LHCN-M2 (cell line): ENCODE measurements around the gene RNPEPL1. TPM values are rescaled to one million over a fixed set of nuclear protein-coding genes. Genes with fewer than 3 reads are reported as not detected.
"Not testable (repeated sequence)": the region's sequence is repeated elsewhere in the genome, so short reads cannot be mapped to it uniquely, and the experiment has no call there.

Experiments
- DNase-seq: peaks from one replicate; pipeline ENCODE4 v3.0.0-alpha.2; 2012; ENCODE audit warnings: low read depth
- polyA plus RNA-seq: library from polyadenylated mRNA; unstranded; fragments of >200 nt; gene quantifications from one replicate; pipeline ENCODE4 v1.2.1, GENCODE V29; 2012; ENCODE audit warnings: missing spikeins
- total RNA-seq: library from RNA; depleted of rRNA; stranded (reverse); fragments of >200 nt; gene quantifications from 2 replicates; pipeline ENCODE4 v1.2.3, GENCODE V29; 2014; rRNA removed

The RNPEPL1 gene, protein sequence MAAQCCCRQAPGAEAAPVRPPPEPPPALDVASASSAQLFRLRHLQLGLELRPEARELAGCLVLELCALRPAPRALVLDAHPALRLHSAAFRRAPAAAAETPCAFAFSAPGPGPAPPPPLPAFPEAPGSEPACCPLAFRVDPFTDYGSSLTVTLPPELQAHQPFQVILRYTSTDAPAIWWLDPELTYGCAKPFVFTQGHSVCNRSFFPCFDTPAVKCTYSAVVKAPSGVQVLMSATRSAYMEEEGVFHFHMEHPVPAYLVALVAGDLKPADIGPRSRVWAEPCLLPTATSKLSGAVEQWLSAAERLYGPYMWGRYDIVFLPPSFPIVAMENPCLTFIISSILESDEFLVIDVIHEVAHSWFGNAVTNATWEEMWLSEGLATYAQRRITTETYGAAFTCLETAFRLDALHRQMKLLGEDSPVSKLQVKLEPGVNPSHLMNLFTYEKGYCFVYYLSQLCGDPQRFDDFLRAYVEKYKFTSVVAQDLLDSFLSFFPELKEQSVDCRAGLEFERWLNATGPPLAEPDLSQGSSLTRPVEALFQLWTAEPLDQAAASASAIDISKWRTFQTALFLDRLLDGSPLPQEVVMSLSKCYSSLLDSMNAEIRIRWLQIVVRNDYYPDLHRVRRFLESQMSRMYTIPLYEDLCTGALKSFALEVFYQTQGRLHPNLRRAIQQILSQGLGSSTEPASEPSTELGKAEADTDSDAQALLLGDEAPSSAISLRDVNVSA
- total RNA-seq: 13.6 and 16.7 TPM in 2 replicates
- polyA plus RNA-seq: 33.1 TPM

DNA sequence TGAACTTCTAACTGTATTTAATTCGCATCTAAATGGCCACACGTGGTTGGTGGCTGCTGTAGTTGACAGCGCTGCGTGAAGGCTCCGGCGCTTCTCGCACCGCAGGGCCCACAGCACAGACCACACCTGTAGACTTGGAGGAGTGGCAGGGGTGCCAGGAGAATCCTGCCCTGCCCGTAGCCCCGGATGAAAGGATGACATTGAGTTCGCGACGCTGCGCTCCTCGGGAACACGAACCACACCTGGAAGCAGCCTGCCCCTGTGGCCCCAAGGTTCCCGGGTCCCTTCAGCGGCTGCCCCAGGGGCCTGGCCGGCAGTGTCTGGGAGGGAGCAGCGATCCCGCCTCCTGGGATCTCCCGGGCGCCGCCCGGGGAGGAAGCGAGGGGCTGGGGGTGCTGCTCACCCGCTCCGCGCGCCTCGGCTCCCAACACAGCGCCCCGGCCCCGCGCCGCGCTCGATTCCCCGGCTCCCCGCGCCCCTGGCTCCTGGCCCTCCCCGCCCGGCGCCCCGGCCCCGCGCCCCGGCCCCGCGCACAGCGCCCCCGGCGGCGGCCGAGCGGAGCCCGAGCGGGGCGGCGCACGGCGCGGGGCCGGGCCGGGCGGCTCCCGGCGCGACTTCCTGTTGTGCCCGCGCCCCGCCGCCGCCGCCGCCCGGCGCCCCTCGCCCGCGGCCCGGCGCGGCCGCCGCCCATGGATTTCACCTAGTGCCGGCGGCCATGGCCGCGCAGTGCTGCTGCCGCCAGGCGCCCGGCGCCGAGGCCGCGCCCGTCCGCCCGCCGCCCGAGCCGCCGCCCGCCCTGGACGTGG lies at the start of gene RNPEPL1:
RNPEPL1 (plus strand) TSS at position 613 of the 806 bp plus-strand sequence; CDS start at position 716, 103 bp downstream.
- no peak for DNase-seq

DNA sequence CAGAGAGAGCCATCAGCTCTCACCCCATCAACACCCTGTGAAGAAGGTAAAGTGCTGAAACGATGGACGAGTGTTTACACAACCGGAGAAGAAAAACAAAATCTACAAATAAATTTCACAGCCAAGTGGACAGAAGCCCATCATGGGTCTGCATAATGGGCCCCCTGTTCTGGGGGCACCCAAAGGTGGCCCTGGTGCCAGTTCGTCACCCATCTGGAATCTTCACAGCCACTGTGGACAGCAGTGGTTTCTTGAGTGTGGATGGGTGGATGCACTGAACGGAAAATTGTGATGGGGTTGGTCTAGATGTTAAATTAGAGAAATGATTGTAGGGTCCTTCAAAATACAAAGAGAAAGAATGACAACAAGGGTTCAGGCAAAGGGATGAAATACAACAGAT lies 49.3 kb upstream of the RNPEPL1 start:
- DNase-seq: no peak

DNA sequence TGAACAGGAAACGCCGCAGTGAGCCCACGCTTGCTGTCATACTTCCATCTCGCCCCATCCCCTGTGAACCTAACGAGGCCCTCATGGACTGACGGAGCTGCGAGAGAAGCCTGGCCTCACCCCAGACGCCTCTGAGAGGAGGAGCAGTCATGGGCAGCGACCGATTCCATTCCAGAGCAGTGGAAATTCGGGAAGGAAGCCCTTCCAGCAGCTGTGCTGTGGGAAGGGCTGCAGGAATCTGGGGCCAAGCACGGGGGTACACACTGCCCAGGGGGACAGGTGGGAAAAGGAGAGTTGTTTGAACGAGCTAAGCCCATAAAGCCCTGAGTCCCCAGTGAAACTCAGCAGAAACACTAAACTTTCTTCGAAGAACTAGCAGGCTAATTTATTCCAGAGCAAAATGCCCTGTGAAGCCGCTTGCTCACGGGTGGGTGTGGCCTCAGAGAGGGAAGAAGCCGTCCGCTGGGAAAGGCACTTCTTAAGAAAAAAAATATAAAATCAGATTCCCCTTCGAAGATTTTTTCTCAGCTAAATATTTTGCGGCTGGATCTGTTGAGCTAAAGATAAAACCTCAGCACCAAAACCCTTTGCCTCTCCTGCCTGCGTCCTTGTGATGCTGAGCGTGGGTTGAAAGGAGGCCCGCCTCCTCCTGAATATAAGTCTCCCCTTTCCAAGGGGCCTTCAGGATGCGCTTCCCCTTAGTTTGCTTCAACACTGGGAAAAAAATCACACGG lies 48.7 kb upstream of the RNPEPL1 start:
- no peak for DNase-seq

DNA sequence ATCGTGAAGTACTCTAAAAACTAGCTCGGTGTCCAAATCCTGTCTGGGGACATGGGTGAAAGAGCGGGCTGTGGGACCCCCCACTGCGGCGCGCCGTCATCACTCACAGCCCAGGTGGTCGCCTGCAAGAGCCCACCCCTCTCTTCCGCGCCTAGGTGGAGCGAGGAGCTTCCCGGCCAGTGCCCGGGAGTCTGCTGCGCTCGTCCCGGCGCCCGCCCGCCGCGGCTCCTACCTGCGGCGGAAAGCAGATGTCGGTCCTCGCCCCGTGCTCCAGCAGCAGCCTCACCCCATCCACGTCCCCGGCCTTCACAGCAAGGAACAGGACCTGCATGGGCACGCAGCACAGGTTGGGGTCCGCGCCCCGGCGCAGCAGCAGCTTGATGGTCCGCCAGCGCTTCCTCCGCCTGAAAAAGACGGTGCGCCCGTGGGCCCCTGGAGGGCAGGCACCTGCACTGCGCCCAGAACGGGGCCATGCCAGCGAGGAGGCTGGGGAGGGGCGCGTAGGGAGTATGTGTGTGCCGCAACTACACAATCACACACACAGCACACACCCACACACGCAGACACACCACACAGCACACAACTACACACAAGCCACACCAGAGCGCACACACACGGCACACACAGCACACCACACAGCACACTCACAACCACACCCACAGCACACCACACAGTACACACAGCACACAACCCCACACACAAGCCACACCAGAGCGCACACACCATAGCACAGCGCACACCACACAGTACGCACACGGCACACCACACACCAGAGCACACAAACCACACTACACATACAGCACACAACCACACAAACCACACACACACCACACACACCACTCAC lies 47.9 kb upstream of the RNPEPL1 start:
- no peak for DNase-seq

DNA sequence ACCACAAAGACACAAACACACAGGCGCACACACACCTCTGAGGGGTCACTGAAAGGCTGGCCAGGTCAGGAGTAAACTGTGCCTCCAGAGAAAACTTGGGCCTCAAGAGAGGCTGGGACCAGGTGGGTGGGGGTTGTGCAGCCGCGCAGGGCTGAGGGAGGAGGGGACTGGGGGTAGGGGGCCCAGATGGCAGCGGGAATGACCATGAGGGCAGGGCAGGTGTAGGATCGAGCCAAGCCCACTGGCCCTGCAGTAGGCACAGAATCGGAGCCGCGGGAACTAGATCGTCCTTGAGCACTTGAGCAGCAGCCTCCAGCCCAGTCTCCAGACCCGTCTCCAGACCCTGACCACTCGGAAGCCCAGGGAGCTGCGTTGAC lies 47.3 kb upstream of the RNPEPL1 start:
- no peak for DNase-seq

DNA sequence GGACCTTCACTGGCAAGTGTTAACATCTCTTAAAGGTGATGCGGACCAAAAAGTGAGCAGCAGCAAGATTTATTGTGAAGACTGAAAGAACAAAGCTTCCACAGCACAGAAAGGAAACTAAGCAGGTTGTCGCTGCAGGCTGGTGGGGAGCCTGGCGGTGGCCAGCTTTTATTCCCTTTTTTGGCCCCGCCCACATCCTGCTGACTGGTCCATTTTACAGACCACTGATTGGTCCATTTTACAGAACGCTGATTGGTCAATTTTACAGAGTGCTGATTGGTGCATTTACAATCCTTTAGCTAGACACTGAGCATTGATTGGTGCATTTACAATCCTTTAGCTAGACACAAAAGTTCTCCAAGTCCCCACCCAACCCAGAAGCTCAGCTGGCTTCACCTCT lies 46.4 kb upstream of the RNPEPL1 start:
- DNase-seq: not testable (repeated sequence)

DNA sequence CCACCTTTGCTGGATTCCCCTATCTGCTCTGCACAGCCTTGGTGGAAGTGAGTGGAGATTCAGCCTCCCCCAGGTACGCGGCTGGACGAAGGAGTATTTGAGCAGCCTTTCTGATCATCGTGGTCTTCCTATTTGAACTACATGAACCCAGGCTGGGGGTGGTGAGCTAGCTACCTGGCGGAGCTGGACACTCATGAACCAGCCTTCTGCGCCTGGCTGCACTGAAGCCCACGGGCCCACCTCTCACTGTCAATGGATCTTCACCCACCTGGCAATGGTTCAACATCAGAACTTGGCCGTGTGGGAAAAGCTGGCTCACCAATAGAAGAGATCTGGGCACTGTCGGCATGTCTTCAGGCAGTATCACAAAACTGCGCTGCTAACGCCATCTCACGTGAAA lies 45.9 kb upstream of the RNPEPL1 start:
- no peak for DNase-seq

DNA sequence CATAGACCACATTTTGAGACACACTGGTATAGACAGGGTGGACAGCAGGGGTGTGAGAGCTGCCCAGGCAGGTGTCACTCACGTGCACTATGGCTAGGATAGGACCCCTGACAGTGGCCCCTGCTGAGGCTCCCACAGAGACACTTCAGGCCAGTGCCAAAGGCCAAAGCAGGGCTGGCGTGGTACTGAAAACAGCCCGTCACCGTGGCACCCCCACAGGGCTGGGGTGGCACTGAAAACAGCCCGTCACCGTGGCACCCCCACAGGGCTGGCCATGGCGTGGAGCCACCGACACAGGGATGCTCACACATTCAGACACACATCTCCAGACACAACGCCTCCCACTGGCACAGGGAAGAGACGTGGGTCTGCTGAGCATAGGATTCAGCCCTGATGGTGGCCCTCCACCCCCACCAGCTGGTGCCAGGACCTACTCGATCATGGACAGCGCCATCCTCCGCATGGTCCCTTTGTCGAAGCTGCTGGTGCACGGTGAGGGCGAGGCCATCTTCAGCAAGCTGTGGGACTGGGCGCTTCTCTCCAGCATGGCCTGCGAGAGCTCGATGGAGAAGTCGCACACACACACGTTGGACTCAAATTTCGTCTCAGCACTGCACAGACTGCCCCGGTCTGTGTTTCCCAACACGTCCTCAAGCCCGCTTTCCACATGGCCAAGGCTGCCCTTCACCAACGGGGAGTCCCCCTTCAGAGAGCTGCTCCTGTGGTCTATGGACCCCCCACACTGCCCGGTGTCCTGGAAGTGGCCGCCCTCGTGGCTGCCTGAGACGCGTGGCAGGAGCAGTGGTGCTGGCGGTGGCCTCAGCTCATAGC lies 44.6 kb upstream of the RNPEPL1 start:
- DNase-seq: no peak

DNA sequence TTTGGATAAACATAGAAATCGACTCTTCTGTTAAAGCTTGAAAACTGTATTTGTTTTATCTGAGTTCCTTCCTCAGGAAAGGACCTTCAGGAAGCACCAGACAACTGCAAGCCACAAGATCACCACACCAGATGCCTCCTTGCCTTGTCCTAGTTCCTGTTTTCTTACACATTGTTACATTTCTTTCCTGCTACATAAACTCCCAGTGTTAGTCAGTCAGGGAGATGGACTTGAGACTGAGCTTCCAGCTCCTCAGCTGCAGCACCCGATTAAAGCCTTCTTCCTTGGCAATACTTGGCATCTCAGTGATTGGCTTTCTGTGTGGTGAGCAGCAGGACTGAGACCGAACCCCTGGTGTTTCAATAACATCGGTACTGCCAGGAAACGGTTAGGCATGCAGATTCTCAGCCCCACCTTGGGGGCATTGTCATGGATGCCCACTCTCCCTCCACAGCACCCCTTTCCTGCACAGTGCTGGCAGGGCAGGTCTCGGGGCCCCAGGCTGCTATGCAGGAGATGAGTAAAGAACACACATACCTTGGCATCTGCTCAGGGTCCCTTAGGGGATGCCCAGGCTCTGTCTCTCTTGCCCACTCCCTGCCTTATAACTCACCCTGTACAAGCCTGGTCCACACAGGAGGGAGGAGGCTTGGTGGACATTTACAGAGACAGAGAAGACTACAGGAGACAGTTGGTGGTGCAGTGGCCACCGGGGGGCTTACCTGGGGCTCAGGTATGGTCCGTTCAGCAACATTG lies 43.1 kb upstream of the RNPEPL1 start:
- no peak for DNase-seq

DNA sequence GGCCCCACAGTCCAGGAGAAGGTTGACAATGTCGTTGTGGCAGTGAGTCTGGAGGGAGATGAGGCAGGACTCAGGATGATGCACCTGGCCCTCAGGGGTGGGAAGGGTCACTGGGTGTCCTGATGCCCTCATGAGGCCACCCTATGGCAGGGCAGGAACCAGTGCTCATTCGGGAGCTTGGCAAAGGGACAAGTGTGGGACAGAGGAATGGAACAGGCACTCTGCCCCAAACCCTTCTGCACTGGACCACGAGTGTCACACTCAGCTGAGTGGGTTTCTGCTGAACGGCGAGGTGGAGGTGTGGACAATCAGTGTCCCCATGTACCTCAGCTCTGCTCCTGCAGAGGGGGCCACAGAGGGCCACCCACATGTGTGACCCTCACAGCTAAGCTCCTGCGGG lies 42.5 kb upstream of the RNPEPL1 start:
- DNase-seq: no peak

DNA sequence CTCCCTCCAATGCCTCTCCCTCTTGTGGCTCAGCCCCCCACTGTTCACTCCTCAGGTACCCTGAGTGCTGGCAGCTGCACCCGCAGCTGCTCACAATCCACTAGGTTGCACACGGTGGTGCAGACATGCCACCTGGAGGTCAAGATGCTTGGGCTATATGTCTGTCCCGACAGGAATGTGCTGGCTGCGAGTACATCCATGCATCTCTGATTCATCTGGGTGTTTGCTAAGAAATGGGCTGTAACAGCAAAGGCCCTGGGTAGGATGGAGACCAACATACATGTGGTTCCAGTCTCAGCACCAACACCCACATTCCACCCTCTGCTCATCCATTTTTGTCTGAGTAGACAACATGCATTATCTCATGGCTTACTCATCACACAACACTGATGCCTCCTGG lies 41.8 kb upstream of the RNPEPL1 start:
- no peak for DNase-seq

DNA sequence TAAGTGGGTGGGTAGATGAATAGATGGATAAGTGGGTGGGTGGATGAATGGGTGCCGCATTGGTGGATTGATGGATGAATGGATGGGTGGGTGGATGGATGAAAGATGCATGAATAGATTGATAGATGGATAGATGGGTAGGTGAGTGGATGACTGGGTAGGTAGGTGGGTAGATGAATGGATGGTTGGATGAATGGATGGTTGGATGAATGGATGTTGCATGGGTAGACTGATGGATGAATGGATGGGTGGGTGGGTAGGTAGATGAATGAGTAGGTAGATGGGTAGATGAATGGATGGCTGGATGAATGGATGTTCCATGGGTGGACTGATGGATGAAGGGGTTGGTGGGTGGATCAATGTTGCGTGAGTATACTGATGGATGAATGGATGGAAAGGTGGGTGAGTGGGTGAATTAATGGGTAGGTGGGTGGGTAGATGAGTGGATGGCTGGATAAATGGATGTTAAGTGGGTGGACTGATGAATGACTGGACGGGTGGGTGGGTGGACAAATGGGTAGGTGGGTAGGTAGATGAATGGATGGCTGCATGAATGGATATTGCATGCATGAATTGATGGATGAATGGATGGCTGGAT lies 41.0 kb upstream of the RNPEPL1 start:
- no peak for DNase-seq

DNA sequence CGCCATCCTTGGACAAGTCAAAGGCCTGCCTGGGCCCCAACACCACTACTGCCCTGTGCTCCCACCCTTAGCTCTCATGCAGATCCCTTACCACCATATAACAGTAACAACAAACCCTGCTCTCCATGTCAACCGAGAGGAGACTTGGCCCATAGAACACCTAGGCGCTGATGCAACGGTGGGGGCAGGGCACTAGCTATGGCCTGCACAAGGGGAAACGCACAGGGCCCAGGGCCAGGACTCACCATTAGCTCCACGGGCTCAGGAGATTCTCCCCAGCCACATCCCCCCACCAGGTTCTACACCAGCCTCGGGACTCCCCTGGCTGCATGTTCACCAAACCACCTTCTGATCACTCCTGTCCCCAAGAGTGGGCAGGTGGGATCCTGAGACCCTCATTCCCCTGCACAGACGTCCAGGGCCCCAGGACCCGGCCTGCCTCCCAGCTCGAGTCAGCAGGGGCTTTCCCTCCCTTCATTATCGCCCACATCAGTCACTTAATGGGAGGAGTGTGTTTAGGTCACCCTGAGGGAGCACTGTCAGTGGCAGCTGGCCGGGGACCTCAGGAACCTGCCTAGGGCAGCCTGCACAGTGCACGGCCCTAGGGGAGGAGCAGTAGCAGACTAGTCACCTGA lies 39.8 kb upstream of the RNPEPL1 start:
- DNase-seq: no peak

DNA sequence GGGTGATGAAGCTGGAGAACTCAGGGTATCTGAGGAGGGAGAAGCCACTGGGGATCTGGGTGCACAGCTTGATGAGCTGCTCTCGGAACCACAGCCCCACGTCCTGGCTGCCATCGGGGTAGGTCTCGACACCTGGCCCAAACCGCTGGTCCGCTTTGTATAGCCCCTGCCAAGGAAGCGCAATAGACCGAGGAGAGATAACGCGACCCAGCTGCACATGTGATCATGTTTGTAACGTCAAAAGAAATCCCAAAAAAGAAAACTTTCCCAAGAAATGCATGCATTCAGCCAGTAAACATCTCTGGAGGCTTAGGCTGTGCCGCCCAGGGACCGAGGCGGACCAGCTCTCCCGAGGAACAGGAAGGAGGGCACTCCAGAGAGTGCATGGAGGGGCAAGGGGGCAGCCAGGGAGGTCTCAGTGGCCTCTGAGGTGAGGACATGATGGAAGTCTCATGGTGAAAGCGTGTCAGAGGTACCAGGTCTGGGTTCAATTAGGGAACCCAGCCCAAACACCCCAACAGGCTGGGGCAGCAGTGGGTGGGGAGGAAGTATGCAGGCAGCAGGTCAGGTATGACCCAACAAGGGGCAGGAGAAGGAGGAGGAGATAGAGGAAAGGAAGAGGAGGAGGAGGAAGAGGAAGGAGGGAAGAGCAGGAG lies 38.8 kb upstream of the RNPEPL1 start:
- DNase-seq: no peak

DNA sequence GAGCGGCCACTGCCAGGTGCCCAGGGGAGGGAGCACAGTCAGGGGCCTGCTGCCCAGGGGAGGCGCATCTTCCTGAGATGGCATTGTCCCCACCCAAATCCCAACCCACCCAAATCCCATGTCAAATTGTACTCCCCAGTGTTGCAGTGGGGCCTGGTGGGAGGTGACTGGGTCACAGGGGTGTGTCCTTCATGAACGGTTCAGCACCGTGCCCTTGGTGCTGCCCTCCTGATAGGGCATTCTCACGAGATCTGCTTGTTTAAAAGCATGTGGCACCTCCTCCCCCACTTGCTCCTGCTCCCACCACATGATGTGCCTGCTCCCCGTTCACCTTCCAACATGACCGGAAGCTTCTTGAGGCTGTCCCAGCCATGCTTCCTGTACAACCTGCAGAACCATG lies 38.1 kb upstream of the RNPEPL1 start:
- no peak for DNase-seq

DNA sequence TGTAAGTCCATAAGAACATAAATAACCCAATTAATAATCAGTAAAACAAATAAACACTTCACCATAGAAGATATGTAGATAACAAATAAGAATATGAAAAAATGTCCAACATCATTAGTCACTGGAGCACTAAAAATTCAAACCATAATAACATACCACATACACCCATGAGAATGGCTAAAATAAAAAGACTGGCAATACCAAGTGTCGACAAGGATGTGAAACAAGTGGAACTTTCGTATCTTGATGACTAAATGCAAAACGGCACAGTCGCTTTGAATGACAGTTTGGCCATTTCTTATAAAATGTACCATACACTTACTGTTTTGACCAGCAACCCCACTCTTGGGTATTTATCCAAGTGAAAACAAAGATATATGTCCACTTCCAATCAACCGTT lies 37.2 kb upstream of the RNPEPL1 start:
- DNase-seq: no peak

DNA sequence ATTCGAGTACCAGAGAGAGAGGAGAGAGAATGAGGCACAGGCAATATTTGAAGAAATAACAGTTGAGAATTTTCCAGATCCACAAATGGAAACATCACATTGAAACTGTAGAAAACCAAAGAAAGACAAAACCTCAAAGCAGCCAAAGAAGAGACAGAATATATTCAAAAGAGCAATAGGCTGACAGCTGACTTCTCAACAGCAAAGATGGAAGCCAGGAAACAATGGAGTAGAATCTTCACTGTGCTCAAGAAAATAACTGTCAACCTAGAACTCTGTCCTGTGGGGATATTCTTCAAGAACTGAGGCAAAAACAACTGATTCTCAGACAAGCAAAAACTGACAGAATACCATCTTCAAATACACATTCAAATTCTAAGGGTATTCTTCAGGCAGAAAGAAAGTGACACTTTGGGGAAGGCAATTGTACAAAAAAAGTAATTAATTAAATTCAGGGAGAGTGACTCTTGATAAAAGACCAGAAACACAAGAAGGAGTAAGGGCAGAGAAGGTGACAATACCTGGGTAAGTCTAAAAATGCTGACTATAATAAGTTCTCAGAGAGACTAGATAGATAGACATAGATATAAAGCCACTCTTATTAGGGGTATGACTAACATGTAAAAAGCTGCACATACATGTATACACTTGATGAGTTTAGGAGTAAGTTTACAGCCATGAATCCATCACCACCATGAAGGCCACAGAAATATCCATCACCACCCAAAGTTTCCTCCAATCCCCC lies 36.1 kb upstream of the RNPEPL1 start:
- peak; percentile 20 for DNase-seq
